ENCODE data around the gene CA7. TPM values are rescaled to one million over a fixed set of nuclear protein-coding genes. Genes with fewer than 3 reads are reported as not detected.

Gene CA7
- total RNA-seq (not detected), polyA plus RNA-seq (not detected)

DNA sequence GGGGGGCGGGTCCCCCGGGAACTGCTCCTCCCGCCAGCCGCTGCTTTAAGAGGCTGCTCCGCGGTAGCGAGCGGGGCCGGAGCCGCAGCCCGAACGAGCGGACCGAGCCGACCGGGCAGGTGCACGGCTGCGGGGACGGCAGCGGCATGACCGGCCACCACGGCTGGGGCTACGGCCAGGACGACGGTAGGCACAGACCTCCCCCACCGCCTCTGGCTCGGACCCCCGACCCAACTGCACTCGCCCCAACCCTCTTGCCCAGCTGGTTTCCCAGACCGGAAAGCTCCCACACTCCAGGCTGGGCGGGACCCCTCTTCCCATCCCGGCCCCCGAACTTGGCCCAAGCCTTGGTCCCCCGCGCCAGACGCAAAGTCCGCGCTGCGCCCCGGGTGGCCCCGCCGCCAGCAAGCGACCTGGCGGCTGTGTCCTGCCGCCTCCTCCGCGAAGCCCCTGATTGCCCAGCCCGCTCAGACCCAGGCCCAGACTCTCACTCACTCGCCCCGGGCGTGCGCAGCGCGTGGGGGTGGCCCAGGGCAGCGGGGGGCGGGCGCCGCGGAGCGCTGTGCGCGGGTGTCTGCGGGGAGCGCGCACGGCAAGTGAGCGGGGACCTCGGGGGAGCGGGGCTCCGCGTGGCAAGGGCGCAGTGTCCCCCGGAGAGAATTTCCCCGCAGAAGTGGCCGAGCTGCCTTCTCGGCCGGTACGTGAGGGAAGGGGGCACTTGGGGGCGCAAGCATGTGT is at the start of gene CA7:
Gene CA7 (plus strand): TSS at position 73 of the 738 bp plus-strand sequence. CDS start 74 bp downstream, at position 147.
- peak within 1 kb of the TSS in 2 of 3 donors; percentile 6 to 45 for H3K4me3 ChIP-seq (ENCODE audit: low read depth in 1 of 3, low read length in 3 of 3)
- H3K9ac ChIP-seq (ENCODE audit: low read depth in 1 of 2, low read length in 2 of 2): no peak within 1 kb of the TSS
- no peaks in the 10 kb centered on the region for H3K36me3 ChIP-seq (ENCODE audit: control insufficient read depth in 4 of 4, insufficient read depth in 3 of 4, low read depth in 1 of 4, low read length in 3 of 4)
- no peak for DNase-seq (ENCODE audit: low spot score)
- H3K9me3 ChIP-seq (ENCODE audit: control insufficient read depth in 4 of 4, low read length in 3 of 4): no peaks in the 10 kb centered on the region
- H3K27ac ChIP-seq (ENCODE audit: low read depth in 1 of 2, low read length in 2 of 2): no peak within 1 kb of the TSS
- peaks cover 5 to 9% (median 8%) of the 10 kb centered on the region in 4 donors for H3K4me1 ChIP-seq (ENCODE audit: control insufficient read depth in 4 of 4, insufficient read depth in 4 of 4, low read length in 3 of 4)
- 5% methylated on average over 79 of the region's 79 CpGs for WGBS
- no peak for TF ChIP-seq TAF1 (conservative IDR thresholded peaks at IDR 0.05)
- no peak for TF ChIP-seq HNF4G (IDR thresholded peaks at IDR 0.05)
- no peak for TF ChIP-seq ATF3 (IDR thresholded peaks at IDR 0.05)
- no peak for TF ChIP-seq HNF4A (conservative IDR thresholded peaks at IDR 0.05)
- TF ChIP-seq EGR1 (IDR thresholded peaks at IDR 0.05; ENCODE audit: low read depth in 2 of 2): no peak
- no peak for TF ChIP-seq RXRA (IDR thresholded peaks at IDR 0.05)
- TF ChIP-seq, protein P1, sequence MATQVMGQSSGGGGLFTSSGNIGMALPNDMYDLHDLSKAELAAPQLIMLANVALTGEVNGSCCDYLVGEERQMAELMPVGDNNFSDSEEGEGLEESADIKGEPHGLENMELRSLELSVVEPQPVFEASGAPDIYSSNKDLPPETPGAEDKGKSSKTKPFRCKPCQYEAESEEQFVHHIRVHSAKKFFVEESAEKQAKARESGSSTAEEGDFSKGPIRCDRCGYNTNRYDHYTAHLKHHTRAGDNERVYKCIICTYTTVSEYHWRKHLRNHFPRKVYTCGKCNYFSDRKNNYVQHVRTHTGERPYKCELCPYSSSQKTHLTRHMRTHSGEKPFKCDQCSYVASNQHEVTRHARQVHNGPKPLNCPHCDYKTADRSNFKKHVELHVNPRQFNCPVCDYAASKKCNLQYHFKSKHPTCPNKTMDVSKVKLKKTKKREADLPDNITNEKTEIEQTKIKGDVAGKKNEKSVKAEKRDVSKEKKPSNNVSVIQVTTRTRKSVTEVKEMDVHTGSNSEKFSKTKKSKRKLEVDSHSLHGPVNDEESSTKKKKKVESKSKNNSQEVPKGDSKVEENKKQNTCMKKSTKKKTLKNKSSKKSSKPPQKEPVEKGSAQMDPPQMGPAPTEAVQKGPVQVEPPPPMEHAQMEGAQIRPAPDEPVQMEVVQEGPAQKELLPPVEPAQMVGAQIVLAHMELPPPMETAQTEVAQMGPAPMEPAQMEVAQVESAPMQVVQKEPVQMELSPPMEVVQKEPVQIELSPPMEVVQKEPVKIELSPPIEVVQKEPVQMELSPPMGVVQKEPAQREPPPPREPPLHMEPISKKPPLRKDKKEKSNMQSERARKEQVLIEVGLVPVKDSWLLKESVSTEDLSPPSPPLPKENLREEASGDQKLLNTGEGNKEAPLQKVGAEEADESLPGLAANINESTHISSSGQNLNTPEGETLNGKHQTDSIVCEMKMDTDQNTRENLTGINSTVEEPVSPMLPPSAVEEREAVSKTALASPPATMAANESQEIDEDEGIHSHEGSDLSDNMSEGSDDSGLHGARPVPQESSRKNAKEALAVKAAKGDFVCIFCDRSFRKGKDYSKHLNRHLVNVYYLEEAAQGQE (IDR thresholded peaks at IDR 0.05): no peak
- no peak for TF ChIP-seq YY1 (IDR thresholded peaks at IDR 0.05)
- no peak for TF ChIP-seq JUND (IDR thresholded peaks at IDR 0.05)
- peaks cover 2 to 5% (median 4%) of the 10 kb centered on the region in 4 donors for H3K27me3 ChIP-seq (ENCODE audit: control insufficient read depth in 4 of 4, insufficient read depth in 4 of 4, low read length in 3 of 4)

- Histone ChIP-seq H3K27ac (ENCODE audit: low read depth in 1 of 2, low read length in 2 of 2) (no peak overlapping the region), H3K27me3 (ENCODE audit: control insufficient read depth in 4 of 4, insufficient read depth in 4 of 4, low read length in 3 of 4) (no peaks in the 10 kb centered on the region), H3K9me3 (ENCODE audit: control insufficient read depth in 4 of 4, low read length in 3 of 4) (no peaks in the 10 kb centered on the region), H3K9ac (ENCODE audit: low read depth in 1 of 2, low read length in 2 of 2) (no peak overlapping the region), H3K4me1 (ENCODE audit: control insufficient read depth in 4 of 4, insufficient read depth in 4 of 4, low read length in 3 of 4) (no peaks in the 10 kb centered on the region), H3K36me3 (ENCODE audit: control insufficient read depth in 4 of 4, insufficient read depth in 3 of 4, low read depth in 1 of 4, low read length in 3 of 4) (peaks cover 1 to 9% (median 6%) of the 10 kb centered on the region in 4 donors), H3K4me3 (ENCODE audit: low read depth in 1 of 3, low read length in 3 of 3) (no peak overlapping the region)
- TF ChIP-seq NR2F2 (IDR thresholded peaks at IDR 0.05) (no peak), FOXA2 (IDR thresholded peaks at IDR 0.05) (no peak), FOXA1 (IDR thresholded peaks at IDR 0.05) (no peak), RXRA (IDR thresholded peaks at IDR 0.05) (no peak), TAF1 (conservative IDR thresholded peaks at IDR 0.05) (no peak), EGR1 (IDR thresholded peaks at IDR 0.05; ENCODE audit: low read depth in 2 of 2) (no peak), HNF4G (IDR thresholded peaks at IDR 0.05) (no peak), SP1 (IDR thresholded peaks at IDR 0.05) (no peak), GABPA (IDR thresholded peaks at IDR 0.05 in 1 of 2, conservative IDR thresholded peaks at IDR 0.05 in 1 of 2) (no peak), YY1 (IDR thresholded peaks at IDR 0.05) (no peak), HNF4A (conservative IDR thresholded peaks at IDR 0.05) (no peak)
- TF ChIP-seq, protein P2, sequence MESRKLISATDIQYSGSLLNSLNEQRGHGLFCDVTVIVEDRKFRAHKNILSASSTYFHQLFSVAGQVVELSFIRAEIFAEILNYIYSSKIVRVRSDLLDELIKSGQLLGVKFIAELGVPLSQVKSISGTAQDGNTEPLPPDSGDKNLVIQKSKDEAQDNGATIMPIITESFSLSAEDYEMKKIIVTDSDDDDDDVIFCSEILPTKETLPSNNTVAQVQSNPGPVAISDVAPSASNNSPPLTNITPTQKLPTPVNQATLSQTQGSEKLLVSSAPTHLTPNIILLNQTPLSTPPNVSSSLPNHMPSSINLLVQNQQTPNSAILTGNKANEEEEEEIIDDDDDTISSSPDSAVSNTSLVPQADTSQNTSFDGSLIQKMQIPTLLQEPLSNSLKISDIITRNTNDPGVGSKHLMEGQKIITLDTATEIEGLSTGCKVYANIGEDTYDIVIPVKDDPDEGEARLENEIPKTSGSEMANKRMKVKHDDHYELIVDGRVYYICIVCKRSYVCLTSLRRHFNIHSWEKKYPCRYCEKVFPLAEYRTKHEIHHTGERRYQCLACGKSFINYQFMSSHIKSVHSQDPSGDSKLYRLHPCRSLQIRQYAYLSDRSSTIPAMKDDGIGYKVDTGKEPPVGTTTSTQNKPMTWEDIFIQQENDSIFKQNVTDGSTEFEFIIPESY (IDR thresholded peaks at IDR 0.05): no peak
- TF ChIP-seq, protein P3, sequence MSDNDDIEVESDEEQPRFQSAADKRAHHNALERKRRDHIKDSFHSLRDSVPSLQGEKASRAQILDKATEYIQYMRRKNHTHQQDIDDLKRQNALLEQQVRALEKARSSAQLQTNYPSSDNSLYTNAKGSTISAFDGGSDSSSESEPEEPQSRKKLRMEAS (IDR thresholded peaks at IDR 0.05): no peak
- TF ChIP-seq, protein P1 (IDR thresholded peaks at IDR 0.05): no peak
- TF ChIP-seq, protein P4, sequence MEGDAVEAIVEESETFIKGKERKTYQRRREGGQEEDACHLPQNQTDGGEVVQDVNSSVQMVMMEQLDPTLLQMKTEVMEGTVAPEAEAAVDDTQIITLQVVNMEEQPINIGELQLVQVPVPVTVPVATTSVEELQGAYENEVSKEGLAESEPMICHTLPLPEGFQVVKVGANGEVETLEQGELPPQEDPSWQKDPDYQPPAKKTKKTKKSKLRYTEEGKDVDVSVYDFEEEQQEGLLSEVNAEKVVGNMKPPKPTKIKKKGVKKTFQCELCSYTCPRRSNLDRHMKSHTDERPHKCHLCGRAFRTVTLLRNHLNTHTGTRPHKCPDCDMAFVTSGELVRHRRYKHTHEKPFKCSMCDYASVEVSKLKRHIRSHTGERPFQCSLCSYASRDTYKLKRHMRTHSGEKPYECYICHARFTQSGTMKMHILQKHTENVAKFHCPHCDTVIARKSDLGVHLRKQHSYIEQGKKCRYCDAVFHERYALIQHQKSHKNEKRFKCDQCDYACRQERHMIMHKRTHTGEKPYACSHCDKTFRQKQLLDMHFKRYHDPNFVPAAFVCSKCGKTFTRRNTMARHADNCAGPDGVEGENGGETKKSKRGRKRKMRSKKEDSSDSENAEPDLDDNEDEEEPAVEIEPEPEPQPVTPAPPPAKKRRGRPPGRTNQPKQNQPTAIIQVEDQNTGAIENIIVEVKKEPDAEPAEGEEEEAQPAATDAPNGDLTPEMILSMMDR (IDR thresholded peaks at IDR 0.05; ENCODE audit: low read depth, low read length, missing input control): no peak
- no peak for DNase-seq (ENCODE audit: low spot score)
- 97% methylated on average over 2 of the region's 2 CpGs for WGBS
These were observed 46.1 kb upstream of the CA7 start for GRCh38 chr16:66798161-66798560.
